Cardiac muscle cell (in vitro differentiated cells and primary cell): ENCODE results near the gene ATG5. TPM values are rescaled to one million over a fixed set of nuclear protein-coding genes. Genes with fewer than 3 reads are reported as not detected.

Experiments used
- DNase-seq, 2 donors: peaks; one replicate each; pipeline versions ENCODE4 v3.0.0 to v3.0.0-alpha.2; 2010 to 2017; ENCODE audit warnings: low read depth in 1 of 2, low spot score in 1 of 2
- H3K27ac ChIP-seq: fragments of 200-600 bp; sonication (generic); 2 replicates; pipeline ENCODE4 v1.5.1; 2016
- H3K27me3 ChIP-seq: fragments of 200-600 bp; sonication (generic); 2 replicates; pipeline ENCODE4 v1.6.0; 2016; ENCODE audit warnings: control low read depth
- H3K36me3 ChIP-seq: fragments of 200-600 bp; sonication (generic); 2 replicates; pipeline ENCODE4 v1.5.1; 2016; ENCODE audit warnings: control low read depth
- H3K4me1 ChIP-seq: fragments of 200-600 bp; sonication (generic); 2 replicates; pipeline ENCODE4 v1.8.1; 2017; ENCODE audit warnings: low read depth, mild to moderate bottlenecking, mixed run types
- H3K4me3 ChIP-seq: fragments of 200-600 bp; sonication (generic); 2 replicates; pipeline ENCODE4 v1.5.1; 2016; ENCODE audit warnings: mild to moderate bottlenecking
- H3K9me3 ChIP-seq: fragments of 200-600 bp; sonication (generic); 2 replicates; pipeline ENCODE4 v1.5.1; 2017; ENCODE audit warnings: low read depth, mild to moderate bottlenecking, control low read depth
- polyA plus RNA-seq: library from polyadenylated mRNA; unstranded; fragments of >200 nt; fragmentation: Nextera tagmentation; extraction: Ambion mirVana; gene quantifications from 2 replicates; pipeline ENCODE4 v1.2.1, GENCODE V29; 2016
- total RNA-seq: library from RNA; depleted of rRNA; stranded (reverse); fragments of >200 nt; gene quantifications from 2 replicates; pipeline ENCODE4 v1.2.3, GENCODE V29; 2016
- TF ChIP-seq, protein P1 (sequence below): IDR thresholded peaks from 2 replicates; pipeline ENCODE4 v1.5.1; 2012; ENCODE audit warnings: low read depth, mild to moderate bottlenecking, low read length

ATG5 gene
- total and polyA plus RNA-seq, 2 experiments from 2014 or later, result 15.2 to 32.2 TPM

DNA sequence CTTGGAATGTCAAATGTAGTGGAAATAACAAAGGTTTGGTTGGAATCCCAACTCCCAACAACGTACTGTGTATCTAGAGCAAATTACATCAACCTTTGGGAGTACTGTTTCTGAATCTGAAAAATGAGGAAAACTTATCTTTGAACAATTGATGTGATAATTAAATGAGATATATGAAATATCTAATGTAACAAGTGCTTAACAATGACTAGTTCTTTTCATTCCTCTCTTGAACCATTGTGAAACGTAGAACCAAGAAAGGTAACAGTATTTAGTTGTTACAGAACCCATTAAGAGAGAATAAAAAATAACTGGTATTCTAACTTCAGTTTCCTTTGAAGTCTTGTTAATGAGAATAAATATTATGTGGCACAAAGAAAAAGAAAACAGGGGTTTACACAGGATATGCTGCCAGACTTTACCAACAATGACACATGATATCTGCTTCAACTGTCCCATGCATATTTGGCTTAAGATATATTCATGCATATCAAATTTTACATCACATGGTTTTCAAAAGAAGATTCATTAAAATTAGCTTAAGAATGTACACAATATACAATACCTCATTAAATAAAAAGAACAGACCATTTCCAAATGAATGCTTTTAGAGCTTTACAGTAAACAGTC, 111.8 kb downstream of the ATG5 start:
- TF ChIP-seq, protein P1, sequence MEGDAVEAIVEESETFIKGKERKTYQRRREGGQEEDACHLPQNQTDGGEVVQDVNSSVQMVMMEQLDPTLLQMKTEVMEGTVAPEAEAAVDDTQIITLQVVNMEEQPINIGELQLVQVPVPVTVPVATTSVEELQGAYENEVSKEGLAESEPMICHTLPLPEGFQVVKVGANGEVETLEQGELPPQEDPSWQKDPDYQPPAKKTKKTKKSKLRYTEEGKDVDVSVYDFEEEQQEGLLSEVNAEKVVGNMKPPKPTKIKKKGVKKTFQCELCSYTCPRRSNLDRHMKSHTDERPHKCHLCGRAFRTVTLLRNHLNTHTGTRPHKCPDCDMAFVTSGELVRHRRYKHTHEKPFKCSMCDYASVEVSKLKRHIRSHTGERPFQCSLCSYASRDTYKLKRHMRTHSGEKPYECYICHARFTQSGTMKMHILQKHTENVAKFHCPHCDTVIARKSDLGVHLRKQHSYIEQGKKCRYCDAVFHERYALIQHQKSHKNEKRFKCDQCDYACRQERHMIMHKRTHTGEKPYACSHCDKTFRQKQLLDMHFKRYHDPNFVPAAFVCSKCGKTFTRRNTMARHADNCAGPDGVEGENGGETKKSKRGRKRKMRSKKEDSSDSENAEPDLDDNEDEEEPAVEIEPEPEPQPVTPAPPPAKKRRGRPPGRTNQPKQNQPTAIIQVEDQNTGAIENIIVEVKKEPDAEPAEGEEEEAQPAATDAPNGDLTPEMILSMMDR, result no peak
- no peaks in the 10 kb centered on the region for H3K9me3 ChIP-seq
- no peak overlapping the region for H3K4me3 ChIP-seq
- no peak overlapping the region for H3K27ac ChIP-seq
- DNase-seq, result no peak
- no peaks in the 10 kb centered on the region for H3K4me1 ChIP-seq
- H3K36me3 ChIP-seq, result no peaks in the 10 kb centered on the region
- no peaks in the 10 kb centered on the region for H3K27me3 ChIP-seq

- no peak overlapping the region for H3K27ac ChIP-seq
- TF ChIP-seq, protein P1, result no peak
- H3K9me3 ChIP-seq, result no peaks in the 10 kb centered on the region
- H3K4me1 ChIP-seq, result no peaks in the 10 kb centered on the region
- no peak overlapping the region for H3K4me3 ChIP-seq
- H3K27me3 ChIP-seq, result no peaks in the 10 kb centered on the region
- no peak for DNase-seq
- no peaks in the 10 kb centered on the region for H3K36me3 ChIP-seq
Observed at GRCh38 chr6:106212576-106212975, 113.0 kb downstream of the ATG5 start.

DNA sequence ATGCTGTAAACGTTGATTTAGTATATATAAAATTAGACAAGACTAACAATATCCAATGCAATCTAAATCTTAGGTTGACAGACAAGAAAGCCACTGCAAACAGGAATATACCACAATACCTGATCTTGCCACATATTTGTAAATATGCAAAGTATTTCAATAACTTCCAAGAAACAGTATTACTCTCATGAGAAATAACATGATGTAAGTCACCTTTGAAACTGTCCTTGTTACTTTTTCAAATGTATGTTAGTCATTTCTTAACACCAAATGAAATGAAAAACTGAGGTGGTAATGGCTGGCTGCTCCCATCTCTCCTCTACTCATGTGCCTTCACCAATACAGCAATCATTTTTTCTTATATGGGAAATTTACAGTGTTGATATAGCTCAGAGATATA, 118.7 kb downstream of the ATG5 start:
- Histone ChIP-seq H3K4me1 (no peaks in the 10 kb centered on the region), H3K36me3 (no peaks in the 10 kb centered on the region), H3K27ac (no peak overlapping the region), H3K27me3 (no peaks in the 10 kb centered on the region), H3K9me3 (no peaks in the 10 kb centered on the region), H3K4me3 (no peak overlapping the region)
- no peak for DNase-seq
- TF ChIP-seq, protein P1, result no peak

GRCh38 chr6:106204961-106205360, 120.6 kb downstream of the ATG5 start:
- Histone ChIP-seq H3K27ac (no peak overlapping the region), H3K4me3 (no peak overlapping the region), H3K36me3 (no peaks in the 10 kb centered on the region), H3K27me3 (no peaks in the 10 kb centered on the region), H3K4me1 (no peaks in the 10 kb centered on the region), H3K9me3 (no peaks in the 10 kb centered on the region)
- no peak for DNase-seq
- TF ChIP-seq, protein P1, result no peak

DNA sequence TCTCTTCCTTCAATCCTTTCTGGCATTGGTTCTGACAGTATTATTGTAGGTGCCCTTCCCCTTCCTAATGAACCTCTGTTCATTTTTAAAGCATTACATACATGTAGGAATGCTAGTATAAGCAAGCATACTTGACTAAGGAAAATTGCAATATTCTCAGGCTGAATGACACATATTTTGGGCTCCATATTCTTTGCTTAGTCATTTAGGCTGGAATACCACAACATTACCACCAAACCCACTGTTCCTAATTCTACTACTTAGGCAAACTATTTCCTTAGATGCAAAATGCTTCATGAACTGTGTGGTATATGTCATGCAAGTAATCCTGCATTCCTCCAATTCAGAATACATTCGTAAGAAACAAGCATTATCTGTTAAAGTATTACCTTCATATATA, 125.6 kb downstream of the ATG5 start:
- H3K4me1 ChIP-seq, result no peaks in the 10 kb centered on the region
- H3K27me3 ChIP-seq, result no peaks in the 10 kb centered on the region
- H3K4me3 ChIP-seq, result no peak overlapping the region
- peak in 1 of 2 donors; percentile 56 for DNase-seq
- no peaks in the 10 kb centered on the region for H3K9me3 ChIP-seq
- no peaks in the 10 kb centered on the region for H3K36me3 ChIP-seq
- H3K27ac ChIP-seq, result no peak overlapping the region
- TF ChIP-seq, protein P1, result no peak
